Progenitor cell of endocrine pancreas (in vitro differentiated cells): Measurements from ENCODE around the gene LOXHD1. TPM values are rescaled to one million over a fixed set of nuclear protein-coding genes. Genes with fewer than 3 reads are reported as not detected.

Experiments used
- DNase-seq: peaks from one replicate; pipeline ENCODE4 v3.0.0; 2021; ENCODE audit warnings: low spot score; ENCODE audit not compliant: unreplicated experiment
- H3K27ac Mint-ChIP-seq: 2 replicates; pipeline ENCODE4 v1.8.0; 2021; ENCODE audit warnings: mild to moderate bottlenecking, moderate library complexity, mixed read lengths
- H3K27me3 Mint-ChIP-seq: 2 replicates; pipeline ENCODE4 v1.8.0; 2021; ENCODE audit warnings: mixed read lengths
- H3K36me3 Mint-ChIP-seq: 2 replicates; pipeline ENCODE4 v1.8.0; 2022; ENCODE audit warnings: mixed read lengths; ENCODE audit not compliant: insufficient read depth
- H3K4me1 Mint-ChIP-seq: 2 replicates; pipeline ENCODE4 v1.8.0; 2021; ENCODE audit warnings: low read depth, mixed read lengths
- H3K4me3 Mint-ChIP-seq: 2 replicates; pipeline ENCODE4 v1.8.0; 2021; ENCODE audit warnings: low read depth, mild to moderate bottlenecking, moderate library complexity, mixed read lengths
- H3K9me3 Mint-ChIP-seq: 2 replicates; pipeline ENCODE4 v1.8.0; 2021; ENCODE audit warnings: low read depth, mixed read lengths
- total RNA-seq: library from RNA; stranded (reverse); gene quantifications from 2 replicates; pipeline ENCODE4 v1.2.1, GENCODE V29; 2021
- TF ChIP-seq, protein P1 (sequence below): fragments of 200-600 bp; sonication (generic); IDR thresholded peaks from one replicate; pipeline ENCODE4 v1.5.0; 2021; ENCODE audit warnings: antibody characterized with exemption, mild to moderate bottlenecking; ENCODE audit not compliant: unreplicated experiment

The LOXHD1 gene
- total RNA-seq, 1 donor from 2014 or later = 0.36 TPM

DNA sequence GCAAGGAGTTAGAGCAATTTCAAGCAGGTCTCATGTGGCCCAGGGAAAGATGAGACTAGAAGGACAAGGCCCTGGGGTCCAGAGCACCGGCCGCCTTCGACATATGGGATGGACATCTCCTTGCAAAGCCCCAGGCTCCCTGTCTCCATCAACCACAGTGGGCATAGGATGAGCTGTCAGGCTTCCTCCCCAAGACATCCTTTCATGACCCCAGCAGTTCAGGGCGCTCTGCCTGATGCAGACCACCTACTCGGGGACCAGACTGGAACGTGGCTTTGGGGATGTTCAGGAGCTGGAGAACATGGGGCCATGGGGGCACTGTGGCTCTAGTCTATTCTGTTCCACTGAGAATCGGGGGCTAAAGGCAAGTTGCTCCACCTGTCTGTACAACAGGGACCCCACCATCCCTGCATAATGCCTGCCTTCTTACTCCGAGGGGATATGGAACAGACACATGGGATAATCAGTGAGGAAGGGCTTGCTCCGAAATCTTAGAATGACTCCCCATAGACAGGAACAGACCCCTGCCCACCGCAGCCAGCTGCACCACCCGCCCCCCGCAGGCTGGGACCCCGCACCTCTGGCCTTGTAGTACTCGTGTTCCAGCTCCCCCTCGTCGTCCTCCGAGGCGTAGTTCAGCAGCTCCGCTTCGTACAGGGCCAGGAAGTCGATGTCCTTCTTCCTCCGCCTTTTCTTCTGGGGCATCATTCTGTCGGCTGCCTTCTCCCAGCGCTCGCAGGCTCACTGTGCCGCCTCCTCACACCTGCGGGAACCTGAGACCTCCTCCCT is 500 bp downstream of the LOXHD1 start:
- no peaks in the 10 kb centered on the region for H3K9me3 Mint-ChIP-seq
- TF ChIP-seq, protein P1, sequence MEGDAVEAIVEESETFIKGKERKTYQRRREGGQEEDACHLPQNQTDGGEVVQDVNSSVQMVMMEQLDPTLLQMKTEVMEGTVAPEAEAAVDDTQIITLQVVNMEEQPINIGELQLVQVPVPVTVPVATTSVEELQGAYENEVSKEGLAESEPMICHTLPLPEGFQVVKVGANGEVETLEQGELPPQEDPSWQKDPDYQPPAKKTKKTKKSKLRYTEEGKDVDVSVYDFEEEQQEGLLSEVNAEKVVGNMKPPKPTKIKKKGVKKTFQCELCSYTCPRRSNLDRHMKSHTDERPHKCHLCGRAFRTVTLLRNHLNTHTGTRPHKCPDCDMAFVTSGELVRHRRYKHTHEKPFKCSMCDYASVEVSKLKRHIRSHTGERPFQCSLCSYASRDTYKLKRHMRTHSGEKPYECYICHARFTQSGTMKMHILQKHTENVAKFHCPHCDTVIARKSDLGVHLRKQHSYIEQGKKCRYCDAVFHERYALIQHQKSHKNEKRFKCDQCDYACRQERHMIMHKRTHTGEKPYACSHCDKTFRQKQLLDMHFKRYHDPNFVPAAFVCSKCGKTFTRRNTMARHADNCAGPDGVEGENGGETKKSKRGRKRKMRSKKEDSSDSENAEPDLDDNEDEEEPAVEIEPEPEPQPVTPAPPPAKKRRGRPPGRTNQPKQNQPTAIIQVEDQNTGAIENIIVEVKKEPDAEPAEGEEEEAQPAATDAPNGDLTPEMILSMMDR = no peak
- H3K4me3 Mint-ChIP-seq = no peak overlapping the region
- DNase-seq = no peak
- H3K27ac Mint-ChIP-seq = no peak overlapping the region
- H3K36me3 Mint-ChIP-seq = no peaks in the 10 kb centered on the region
- H3K4me1 Mint-ChIP-seq = no peaks in the 10 kb centered on the region
- peaks cover 18% of the 10 kb centered on the region for H3K27me3 Mint-ChIP-seq

DNA sequence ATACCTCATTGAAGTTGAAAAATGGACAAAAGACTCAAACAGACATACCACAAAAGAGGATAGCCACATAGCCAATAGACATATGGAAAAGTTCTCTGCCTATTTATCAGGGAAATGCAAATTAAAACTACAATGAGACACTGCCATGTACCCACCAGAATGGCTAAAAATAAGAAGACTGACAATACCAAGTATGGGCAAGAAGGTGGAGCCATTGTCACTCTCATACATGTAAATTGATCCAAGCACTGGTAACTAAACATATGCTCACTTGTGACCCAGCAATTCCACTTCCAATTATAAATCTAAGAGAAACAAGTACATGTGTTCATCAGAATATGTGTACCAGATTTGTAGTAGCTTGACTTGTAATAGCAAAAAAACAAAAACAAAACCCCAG is 4.6 kb downstream of the LOXHD1 start:
- no peaks in the 10 kb centered on the region for H3K4me1 Mint-ChIP-seq
- no peak overlapping the region for H3K27ac Mint-ChIP-seq
- DNase-seq = no peak
- H3K27me3 Mint-ChIP-seq = peaks cover 19% of the 10 kb centered on the region
- TF ChIP-seq, protein P1 = no peak
- no peak overlapping the region for H3K4me3 Mint-ChIP-seq
- no peaks in the 10 kb centered on the region for H3K9me3 Mint-ChIP-seq
- H3K36me3 Mint-ChIP-seq = no peaks in the 10 kb centered on the region

DNA sequence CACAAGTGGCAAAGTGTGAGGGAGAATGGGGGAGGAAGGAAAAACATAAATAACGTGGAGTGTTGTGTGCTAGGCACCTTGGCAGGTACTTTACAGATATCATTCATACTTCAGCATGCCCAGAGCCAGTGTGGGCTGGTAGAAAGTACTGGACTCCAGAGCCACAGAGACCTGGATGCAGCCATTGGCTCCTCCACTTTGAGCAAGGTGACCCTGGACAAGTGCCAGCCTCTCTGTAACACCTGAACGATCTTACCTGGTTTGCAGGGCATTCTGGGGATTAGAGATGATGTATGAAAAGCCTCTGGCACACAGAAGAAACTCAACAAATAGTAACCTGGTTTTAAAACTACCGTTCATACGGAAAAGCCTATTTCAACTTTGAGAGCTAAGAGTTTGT is 6.3 kb downstream of the LOXHD1 start:
- Mint-ChIP-seq H3K27me3 (peaks cover 14% of the 10 kb centered on the region), H3K4me1 (no peaks in the 10 kb centered on the region), H3K27ac (no peak overlapping the region), H3K36me3 (no peaks in the 10 kb centered on the region), H3K9me3 (no peaks in the 10 kb centered on the region), H3K4me3 (no peak overlapping the region)
- TF ChIP-seq, protein P1 = no peak
- DNase-seq = no peak

DNA sequence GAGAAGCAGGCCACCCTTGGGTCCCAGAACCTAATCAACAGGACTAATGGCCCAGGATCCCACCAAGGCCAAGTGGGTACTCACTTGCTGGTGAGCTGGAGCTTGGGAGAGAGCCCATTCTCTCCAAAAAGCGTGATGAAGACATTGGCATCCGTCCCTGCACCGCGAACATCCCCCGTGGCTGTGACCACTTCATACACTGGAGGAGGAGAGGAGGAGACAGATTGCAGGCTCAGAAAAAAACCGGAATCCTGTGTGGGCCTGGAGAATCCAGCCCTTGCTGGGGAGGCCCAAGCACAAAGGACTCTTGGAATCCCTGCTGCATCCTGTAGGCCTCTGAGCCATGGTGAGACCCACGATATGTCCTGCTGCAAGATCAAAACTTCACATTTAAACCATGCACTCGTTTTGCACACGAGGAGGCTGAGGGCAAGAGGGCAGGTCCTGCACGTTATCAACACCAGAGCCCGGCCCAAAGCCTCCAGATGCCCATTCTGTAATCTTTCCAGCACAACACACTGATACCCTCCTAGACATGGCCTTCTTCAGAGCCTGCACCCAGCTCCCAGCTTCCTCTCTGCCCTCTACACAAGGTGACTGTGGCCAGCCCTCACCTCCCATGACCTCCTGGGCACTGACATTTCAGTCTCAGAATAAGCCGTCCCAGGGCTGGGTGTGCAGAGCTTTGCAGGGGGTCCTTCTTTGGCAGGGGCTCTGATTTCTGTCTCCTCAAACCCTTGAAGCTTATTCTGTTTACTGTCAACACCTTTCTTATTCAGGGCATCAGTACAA is 7.8 kb downstream of the LOXHD1 start:
- TF ChIP-seq, protein P1 = no peak
- no peaks in the 10 kb centered on the region for H3K36me3 Mint-ChIP-seq
- no peak for DNase-seq
- no peaks in the 10 kb centered on the region for H3K9me3 Mint-ChIP-seq
- H3K27me3 Mint-ChIP-seq = peaks cover 18% of the 10 kb centered on the region
- no peak overlapping the region for H3K27ac Mint-ChIP-seq
- no peak overlapping the region for H3K4me3 Mint-ChIP-seq
- no peaks in the 10 kb centered on the region for H3K4me1 Mint-ChIP-seq

DNA sequence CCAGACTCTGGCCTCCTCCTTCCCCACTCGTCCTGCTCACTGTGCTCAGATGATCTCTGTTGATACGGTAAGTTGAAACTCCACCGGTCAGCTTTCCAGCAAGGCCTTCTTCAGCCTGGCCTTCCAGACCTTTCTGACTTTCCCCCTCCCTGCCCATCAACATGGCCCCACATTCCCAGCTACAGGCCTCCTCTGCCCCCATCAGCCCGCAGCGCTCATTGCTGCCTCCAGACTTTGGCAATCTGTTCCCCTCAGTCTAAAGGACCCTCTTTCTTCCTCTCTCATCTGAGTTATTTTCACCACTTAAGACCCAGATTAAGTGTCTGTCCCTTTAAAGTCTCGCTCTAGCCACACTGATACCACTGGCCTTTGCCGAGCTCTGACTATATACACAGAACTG is 10.6 kb downstream of the LOXHD1 start:
- Mint-ChIP-seq H3K27me3 (peaks cover 18% of the 10 kb centered on the region), H3K36me3 (no peaks in the 10 kb centered on the region), H3K9me3 (no peaks in the 10 kb centered on the region), H3K4me3 (no peak overlapping the region), H3K27ac (peak overlapping the region; percentile 61), H3K4me1 (no peaks in the 10 kb centered on the region)
- TF ChIP-seq, protein P1 = no peak
- DNase-seq = no peak
